ENCODE results near the gene GSK3B.
"Not testable (repeated sequence)": the region's sequence is repeated elsewhere in the genome, so short reads cannot be mapped to it uniquely, and the experiment has no call there.

GSK3B gene

DNA sequence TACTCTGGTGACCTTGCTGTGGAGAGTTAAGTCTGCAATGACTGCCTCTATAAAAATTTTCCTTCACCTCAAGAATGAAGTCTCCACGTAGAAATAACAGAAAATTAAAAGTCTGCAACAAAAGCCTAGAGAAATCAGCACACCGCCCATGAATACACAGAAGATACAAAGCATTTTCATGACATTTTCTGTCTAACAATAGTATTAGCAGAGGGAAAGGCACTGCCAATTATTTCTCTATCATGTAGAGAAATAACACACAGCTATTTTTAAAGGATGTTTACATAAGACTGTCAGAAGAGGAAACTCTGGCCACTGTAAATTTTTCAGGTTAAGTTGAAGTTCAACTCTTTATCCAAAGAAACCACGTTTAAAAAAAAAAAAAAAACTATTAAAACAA lies 80.8 kb downstream of the GSK3B start:
- DNase-seq (ENCODE audit: low spot score): no peak

DNA sequence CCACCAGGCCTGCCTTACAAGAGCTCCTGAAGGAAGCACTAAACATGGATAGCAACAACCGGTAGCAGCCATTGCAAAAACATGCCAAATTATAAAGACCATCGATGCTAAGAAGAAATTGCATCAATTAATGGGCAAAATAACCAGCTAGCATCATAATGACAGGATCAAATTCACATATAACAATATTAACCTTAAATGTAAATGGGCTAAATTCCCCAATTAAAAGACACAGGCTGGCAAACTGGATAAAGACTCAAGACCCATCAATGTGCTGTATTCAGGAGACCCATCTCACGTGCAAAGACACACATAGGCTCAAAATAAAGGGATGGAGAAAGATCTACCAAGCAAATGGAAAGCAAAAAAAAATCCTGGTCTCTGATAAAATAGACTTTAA lies 88.5 kb downstream of the GSK3B start:
- DNase-seq (ENCODE audit: low spot score): not testable (repeated sequence)

DNA sequence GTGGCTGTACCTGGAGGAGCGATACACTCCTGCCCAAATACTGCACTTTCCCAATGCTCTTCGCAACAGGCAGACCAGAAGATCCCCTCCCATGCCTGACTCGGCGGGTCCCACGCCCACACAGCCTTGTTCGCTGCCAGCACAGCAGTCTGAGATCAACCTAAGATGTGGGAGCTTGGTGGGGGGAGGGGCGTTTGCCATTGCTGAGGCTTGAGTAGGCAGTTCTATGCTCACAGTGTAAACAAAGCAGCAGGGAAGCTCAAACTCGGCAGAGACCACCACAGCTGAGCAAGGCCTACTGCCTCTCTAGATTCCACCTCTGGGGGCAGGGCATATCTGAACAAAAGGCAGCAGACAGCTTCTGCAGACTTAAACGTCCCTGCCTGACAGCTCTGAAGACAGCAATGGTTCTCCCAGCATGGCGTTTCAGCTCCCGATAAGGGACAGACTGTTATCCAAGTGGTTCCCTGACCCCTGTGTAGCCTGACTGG lies 90.2 kb downstream of the GSK3B start:
- not testable (repeated sequence) for DNase-seq (ENCODE audit: low spot score)

DNA sequence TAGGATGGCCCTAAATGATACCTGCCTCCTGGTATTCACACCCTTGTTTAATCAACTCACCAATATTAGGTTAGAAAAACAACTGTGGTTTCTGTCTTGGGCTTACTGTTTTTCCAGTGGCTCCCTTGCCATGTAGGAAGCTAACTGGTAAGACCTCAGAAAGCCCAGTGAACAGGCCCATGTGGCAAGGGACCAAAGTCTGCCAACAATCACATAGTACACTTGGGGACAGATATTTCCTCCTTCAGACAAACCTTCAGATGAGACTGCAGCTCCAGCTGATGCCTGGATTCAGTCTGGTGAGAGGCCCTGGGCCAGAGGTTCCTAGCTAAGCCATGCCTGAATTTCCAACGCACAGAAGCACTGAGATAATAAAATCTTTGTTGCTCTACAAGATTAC lies 96.1 kb downstream of the GSK3B start:
- no peak for DNase-seq (ENCODE audit: low spot score)

DNA sequence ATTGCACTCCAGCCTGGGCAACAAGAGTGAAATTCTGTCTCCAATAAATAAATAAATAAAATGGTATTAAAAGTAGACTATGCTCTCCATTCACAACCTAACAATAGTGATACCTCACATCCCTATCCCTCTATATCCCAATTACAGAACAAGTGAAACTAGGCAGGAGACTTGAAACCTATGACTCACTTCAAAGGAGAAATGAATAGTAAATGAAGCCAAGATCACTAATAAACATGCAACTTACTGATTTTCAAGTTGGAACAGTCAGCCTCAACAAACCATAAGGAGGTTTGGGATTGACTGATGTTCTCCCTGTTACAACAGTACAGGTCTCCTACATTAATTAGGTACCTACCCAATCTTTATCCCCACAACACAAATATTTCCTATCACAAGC lies 103.4 kb downstream of the GSK3B start:
- peak; percentile 28 for DNase-seq (ENCODE audit: low spot score)

DNA sequence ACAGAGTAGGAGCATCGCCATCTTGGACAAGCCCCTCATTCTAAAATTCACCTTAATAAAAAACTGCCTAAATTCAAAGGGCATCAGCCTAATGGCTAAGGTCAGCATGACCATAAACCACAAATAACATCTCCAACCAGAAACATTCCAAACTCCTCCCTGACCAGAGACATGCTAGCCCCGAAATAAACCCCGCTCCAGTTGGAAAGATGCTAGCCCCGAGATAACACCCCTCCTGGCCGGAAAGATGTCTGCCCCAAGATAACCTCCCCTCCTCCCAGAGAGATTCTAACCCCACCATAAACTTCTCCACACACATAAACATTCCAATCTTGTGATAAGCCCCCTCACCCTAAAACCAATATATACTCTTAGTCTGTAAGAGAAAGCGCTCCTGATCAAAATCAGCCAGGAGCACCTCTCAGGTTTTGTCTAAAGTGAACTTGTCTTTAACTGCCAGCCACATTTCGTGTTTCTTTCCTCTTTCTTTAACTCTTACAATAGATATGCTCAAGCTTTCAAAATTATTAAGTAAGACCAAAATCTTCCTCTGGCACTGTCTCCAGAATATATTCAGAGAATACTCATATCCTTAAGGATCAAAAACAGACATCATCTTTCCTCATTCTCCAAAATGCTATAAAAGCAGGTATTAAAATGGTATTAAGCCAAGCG lies 104.1 kb downstream of the GSK3B start:
- DNase-seq (ENCODE audit: low spot score): no peak

DNA sequence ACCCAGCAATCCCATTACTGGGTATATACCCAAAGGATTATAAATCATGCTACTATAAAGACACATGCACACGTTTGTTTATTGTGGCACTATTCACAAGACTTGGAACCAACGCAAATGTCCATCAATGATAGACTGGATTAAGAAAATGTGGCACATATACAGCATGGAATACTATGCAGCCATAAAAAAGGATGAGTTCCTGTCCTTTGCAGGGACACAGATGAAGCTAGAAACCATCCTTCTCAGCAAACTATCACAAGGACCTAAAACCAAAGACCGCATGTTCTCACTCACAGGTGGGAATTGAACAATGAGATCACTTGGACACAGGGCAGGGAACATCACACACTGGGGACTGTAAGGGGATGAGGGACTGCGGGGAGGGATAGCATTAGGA lies 107.4 kb downstream of the GSK3B start:
- not testable (repeated sequence) for DNase-seq (ENCODE audit: low spot score)

DNA sequence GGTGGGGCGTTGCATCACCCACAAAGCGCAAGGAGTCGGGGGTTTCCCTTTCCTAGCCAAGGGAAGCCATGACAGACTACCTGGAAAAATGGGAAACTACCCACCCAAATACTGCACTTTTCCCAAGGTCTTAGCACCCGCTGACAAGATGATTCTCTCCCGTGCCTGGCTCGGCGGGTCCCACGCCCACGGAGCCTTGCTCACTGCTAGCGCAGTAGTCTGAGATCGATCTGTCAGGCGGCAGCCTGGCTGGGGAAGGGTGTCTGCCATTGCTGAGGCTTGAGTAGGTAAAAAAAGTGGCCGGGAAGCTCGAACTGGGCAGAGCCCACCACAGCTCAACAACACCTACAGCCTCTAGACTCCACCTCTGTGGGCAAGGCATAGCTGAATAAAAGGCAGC lies 112.9 kb downstream of the GSK3B start:
- DNase-seq (ENCODE audit: low spot score): no peak

DNA sequence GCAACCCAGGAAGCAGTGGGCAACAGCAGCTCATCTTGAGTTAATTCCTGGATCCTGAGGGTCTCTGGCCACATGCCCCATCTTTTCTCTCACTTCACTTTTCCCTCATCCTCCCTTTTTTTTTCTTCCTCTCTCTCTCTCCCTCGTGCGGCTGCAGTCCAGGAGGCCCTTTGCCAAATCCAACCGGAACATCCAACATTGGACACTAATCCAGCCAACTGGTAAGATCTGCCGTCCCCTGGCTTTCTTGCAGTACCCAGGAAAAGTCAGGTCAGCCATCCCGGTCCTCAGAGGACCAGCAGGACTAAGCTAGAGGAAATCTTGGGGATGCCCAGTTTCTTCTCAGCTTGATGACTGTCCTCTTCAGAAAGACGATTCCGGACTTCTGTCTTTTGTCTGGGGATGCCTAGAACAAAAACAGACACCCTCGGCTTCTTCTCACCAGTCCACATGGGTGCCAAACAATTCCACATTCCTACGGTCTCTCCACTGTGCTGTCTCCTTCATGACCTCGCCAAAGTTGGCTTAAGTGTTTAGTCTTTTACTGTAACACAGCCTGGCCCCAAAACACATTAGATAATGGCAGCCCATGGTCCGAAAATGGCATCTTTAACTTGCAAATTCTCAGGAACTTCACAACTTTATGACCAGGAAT lies 115.6 kb downstream of the GSK3B start:
- DNase-seq (ENCODE audit: low spot score): no peak

DNA sequence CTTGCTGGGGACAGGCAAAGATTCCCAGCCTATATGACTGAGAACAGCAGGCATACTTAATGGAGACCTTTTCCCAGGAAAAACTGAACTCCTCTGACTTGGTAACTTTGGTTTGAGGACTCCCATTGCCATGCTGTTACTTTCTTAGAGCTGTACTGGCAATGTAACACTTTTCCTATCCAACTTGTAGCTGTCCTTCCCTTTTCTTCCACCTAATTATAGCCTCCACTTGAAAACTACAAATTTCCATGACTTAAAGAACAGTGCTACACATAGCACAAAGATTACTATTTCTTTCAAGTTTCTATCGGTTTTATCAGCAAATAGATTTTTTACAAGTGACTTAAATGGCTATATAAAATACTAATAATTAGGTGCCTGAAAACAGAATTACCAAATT lies 116.9 kb downstream of the GSK3B start:
- no peak for DNase-seq (ENCODE audit: low spot score)

DNA sequence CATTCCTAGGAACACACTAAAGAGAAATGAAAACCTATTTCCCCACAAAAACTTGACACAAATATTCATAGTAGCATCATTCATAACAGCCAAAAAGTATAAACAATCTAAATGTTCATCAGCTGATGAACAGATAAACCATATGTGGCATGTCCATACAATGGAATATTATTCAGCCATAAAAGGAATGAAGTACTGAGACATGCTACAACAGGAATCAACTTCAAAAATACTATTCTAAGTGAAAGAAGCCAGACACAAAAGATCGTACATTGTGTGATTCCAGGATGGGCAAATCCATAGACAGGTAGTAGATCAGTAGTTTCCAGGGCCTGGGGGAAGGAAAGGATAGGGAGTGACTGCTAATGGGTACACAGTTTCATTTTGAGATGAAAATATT lies 118.0 kb downstream of the GSK3B start:
- DNase-seq (ENCODE audit: low spot score): no peak

DNA sequence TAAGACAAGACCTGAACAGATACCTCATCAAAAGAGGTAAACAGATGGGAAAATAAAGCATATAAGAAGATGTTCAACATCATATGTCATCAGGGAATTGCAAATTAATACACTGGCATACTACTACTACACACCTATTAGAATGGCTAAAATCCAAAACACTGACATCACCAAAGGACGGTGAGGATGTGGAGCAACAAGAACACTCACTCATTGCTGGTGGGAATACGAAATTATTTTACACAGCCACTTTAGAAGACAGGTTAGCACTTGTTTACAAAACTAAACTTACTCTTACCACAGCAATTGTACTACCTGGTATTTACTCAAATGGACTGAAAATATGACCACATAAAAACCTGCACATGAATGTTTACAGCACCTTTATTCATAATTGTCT lies 119.6 kb downstream of the GSK3B start:
- no peak for DNase-seq (ENCODE audit: low spot score)

DNA sequence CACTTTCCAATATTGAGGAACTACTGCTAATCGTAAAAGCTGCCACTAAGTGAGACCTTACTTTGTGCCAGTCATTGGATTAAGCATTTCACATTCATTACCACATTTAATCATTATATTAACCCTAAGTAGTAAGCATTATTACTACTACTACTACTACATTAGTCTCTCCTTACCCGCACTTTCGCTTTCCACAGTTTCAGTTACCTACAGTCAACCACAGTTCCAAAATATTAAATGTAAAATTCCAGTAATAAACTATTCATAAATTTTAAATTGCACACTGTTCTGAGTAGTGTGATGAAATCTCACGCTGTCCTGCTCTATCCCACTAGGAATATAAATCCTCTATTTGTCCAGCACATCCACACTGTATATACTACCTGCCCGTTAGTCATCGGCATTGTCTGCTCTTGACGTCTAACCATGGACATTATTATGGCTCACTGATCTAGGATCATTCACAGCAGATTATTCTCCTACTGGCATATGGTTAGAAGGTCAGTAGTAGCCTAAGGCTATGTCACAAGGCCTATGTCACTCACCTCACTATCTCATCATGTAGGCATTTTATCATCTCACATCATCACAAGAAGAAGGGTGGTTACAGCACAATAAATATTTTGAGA lies 121.1 kb downstream of the GSK3B start:
- DNase-seq (ENCODE audit: low spot score): peak; percentile 51

DNA sequence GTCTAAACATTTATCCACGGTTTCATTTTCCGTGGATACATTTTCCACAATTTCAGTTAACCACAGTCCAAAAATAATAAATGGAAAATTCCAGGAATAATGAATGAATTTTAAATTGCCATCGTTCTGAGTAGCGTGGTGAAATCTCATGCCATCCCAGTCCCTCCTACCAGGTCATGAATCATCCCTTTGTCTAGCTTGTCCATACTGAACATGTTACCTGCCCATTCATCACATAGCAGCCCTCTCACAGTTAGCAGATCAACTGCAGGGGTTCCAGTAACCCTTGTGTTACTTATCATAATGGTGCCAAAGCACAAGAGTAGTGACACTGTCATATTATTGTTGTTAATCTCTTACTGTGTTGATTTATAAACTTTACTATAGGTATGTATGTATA lies 124.5 kb downstream of the GSK3B start:
- DNase-seq (ENCODE audit: low spot score): no peak

DNA sequence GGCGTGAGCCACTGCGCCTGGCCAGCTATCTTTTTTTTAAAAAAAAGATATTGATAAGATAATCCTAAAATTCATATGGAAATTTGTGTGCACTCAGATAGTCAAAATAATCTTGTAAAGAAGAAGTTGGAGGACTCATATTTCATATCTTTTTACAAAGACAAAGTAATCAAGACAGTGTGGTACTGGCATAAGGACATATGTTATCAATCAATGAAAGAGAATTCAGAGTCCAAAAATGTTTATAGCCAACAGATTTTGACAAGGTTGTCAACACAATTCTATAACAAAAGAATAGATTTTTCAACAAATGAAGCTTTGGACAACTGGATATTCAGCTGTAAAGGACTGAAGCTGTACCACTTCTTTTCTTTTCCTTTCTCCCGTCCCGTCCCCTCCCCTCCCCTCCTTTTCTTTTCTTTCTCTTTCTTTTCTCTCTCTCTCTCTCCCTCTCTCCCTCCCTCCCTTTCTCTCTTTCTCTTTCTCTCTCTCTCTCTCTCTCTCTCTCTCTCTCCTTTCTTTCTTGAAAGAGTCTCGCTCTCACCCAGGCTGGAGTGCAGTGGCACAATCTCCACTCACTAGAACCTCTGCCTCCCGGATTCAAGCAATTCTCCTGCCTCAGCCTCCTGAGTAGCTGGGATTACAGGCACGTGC lies 126.8 kb downstream of the GSK3B start:
- DNase-seq (ENCODE audit: low spot score): no peak

DNA sequence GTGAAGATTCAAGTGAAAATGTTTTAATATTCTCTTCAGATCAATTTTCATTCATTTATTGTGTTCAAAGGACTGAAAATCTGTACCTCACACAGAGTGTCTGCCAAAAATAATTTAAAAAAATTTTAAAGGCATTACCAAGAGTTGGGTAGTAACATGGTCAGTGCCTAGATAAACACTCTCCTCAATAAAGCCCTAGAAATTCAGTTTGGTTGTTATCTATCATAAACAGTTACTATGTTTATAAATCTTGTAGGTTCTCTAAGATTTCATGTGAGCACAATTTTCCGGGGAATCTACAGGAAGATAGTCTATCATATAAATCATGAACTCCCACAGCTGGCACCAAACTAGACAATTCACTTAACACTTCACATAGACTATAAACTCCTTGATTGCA lies 128.6 kb downstream of the GSK3B start:
- no peak for DNase-seq (ENCODE audit: low spot score)

DNA sequence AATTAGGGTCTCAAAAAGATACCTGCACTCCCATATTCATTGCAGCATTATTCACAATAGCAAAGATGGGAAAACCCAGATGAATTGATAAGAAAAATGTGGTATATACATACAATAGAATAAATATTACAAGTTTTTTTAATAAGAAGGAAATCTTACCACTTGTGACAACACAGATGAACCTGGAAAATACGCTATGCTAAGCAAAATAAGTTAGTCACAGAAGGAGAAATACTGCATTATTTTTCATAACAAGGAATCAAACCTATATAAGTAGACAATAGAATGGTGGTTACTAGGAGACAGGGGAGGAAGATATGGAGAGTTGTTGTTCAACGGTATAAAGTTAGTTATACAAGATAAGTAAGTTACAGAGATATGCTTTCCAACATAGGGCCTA lies 130.0 kb downstream of the GSK3B start:
- no peak for DNase-seq (ENCODE audit: low spot score)

DNA sequence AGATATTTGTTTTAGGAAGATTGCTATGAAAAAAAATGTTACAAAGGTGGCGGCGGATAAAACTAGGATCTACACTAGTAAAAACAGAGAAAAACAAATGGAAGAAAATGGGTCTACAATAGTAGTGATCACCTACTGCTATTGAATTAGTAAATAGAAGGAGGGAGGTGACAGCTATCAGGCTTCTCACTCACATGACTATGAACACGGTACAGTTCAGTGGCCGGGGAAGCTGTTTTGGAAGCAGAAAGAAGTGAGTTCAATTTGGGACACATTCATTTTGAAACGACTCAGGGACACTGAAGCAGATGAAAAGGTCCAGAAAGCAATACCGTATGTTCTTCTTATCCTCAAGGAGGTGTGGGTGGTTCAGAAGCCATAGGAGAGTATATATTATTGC lies 138.3 kb downstream of the GSK3B start:
- no peak for DNase-seq (ENCODE audit: low spot score)

DNA sequence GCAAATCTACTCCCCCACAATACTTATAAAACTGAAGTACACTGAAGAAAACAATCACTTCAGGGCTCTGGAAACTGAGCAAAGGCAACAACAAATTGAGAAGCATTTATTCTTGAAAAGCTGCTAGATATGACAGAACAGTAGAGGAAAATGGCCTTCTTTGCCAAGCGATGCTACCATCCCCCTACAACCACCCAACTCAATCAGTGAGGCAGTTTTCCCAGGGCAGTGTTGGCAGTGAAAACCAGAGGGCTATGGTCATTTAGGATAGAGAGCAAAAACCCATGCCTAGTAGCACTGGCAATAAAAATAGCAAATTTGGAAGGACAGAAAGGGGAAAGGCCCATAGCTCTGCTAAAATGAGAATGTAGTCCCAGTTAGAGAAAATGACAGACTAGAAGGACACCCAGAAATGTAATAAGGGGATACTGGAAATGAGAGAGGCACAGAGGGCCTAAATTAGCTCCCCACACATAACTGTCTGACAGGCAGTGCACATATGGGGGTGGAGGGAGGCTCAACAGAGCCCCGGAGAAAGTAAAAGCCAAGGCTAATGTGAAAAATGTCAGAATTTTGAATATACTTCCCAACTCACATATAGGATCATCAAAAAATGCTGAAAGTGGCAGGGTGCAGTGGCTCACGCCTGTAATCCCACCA lies 143.5 kb downstream of the GSK3B start:
- no peak for DNase-seq (ENCODE audit: low spot score)

DNA sequence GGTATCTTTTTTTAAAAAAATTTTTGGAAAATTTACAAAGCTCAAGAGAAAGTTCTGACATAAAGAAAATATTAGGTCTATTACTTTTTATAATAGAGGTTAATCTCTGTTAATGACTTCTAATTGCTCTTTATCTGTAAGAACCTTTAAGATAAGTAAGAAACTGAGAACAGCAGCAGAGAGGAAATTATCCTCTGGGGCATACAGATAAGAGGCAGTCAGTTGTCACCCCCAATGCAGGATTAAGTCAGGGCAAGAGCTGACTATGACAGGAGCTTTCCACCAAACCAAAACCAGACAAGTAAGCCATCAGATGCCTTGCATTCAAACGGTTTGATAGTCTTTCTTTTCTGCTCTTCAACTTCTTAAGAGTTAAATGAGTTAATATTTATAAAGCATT lies 149.0 kb downstream of the GSK3B start:
- DNase-seq (ENCODE audit: low spot score): no peak

DNA sequence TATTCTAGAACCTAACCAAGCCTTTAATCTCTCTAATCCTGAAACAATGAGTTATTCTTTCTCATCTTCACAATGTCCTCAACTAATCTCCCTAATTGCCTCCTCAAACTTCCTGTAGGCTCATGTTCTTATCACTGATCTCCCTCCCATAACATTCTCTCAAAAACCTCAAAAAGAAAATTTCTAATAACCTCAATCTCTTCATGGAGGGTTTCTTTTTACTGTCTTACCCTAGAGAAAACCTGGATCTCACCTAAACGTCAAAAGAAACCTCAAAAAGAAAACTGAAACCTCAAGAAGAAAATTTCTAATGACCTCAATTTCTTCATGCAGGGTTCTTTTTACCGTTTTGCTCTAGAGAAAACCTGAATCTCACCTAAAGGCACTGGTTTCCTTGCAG lies 150.2 kb downstream of the GSK3B start:
- no peak for DNase-seq (ENCODE audit: low spot score)

DNA sequence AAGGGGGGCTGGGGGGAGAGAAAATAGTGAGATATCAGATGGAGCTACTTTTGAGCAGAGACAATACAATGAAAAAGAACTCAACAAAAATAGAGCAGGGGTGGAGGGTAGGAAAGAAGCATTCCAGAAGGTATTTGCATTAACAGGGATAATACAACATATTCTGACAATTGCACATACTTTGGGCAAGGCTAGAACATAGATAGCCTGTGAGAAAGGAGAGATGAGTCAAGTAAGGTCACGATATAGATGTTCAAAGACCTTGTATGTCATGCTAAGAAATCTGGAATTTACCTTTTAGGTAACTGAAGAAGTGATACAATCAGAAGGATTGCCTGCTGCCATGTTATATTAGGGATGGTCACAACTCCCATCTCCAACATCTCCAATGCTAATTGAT lies 155.2 kb downstream of the GSK3B start:
- no peak for DNase-seq (ENCODE audit: low spot score)

Data from COLO829 (cell line).